NCI-H748 (cell line): ENCODE data around the gene CIAO1.
"Not testable (repeated sequence)": the region's sequence is repeated elsewhere in the genome, so short reads cannot be mapped to it uniquely, and the experiment has no call there.

Experiments used
- DNase-seq: peaks from one replicate; lab custom pipeline; 2025; ENCODE audit not compliant: unreplicated experiment; lab: John Stamatoyannopoulos, UW

Gene CIAO1

DNA sequence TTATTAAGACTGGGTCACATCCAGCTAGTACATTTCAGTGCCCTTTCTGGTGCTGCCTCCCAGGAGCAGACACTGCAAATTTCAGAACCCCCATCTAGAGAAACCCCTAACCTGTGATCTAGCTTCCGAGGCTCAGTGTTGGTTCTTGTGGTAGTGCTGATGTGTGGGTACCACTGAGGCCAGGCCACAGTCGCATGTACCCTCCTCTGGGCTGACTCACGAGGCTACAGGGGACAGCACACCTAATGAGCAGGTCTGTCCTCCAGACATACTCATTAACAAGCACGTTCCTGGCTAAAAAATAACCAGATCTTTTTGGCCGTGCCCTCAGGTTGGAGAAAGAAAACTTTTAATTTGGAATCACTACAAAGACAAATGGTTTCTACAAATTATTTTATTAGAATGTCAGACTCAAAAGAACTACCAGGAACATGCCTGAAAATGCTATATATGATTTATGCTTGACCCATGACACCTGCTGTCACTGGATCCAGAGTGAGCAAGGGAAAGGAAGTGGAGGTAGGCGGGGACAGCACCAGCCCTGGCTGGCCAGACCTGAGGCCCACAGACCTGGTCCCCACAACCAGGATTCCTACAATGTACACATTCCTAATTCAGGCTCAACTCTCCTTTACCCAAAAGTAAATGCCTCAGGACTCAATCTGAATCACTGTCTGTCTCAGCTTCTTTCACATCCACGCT is 8.5 kb downstream of the CIAO1 start:
- DNase-seq, result no peak

DNA sequence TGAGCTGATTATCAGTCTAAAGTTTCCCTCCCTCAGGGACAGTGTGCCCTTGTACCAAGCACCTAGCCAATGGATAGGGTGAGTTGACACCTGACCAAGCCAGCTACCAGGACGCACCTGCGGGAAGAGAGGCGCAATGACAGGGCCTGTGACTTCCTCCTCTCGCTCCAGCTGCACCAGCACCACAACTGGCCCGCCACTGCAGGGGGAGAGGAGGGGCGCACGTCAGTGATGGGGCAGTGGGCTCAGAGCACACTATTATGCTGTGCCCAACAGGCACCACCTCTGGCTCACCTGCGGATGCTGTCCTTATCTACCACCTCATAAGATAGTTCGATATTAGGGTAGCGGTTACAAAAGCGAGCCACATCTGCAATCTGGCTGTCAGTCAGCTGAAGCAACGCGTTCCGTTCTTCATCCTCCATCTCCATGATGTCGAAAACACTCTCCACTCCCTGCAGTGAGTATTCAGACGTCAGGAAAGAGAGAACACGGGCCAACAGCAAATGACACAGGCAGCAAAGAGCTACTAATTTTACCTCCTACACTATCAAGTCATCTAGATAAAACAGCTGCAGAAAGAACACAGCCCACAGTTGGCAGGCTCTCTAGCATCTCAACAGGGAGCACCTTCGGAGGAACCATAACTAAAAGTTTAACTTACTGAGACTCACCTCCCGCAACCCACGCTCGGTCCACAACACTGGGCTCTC is 10.9 kb downstream of the CIAO1 start:
- no peak for DNase-seq

DNA sequence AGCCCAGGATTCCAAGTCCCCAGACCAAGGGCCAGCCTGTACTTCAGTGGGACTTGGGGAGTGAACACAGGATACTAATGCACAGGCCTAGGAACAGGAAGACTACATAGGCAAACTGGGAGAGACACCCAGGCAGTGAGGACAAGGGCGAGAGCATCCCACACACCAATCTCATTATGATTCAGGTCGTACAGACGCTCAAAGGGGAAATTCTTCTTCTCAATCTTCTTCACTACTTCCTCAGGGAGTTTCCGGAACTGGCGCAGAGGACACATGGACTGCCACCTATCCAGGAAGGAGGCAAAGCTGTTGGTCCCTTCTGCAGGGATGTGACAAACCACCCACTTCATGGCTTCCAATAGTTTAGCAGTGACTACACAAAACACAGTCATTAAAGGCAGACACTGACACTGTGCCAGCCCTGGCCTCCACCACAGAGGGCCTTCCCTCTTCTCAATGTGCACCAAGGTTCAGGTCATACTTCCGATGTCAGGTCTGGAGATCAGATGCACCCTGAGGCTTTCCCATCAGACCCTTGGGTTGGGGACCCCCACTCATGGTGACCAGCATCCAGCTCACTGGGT is 21.3 kb downstream of the CIAO1 start:
- DNase-seq, result no peak

DNA sequence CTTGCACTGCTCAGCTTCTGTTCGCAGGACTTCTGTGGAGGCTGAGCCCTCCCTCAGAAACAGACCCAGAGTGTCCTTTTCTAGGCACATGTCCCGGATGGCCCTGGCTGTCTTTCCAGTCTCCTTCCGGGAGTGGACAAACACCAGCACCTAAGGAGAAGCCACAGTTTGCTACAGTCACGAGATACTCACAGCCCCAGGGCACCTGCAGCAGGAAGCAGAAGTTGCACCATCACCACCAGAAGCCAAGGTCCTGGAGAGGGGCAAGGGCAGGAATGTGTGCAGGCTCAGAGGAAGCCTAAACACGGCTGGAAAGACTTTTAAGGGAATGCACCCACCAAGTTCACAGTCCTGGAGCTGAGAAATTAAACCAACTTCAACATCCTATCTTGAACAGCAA is 25.7 kb downstream of the CIAO1 start:
- DNase-seq, result no peak

DNA sequence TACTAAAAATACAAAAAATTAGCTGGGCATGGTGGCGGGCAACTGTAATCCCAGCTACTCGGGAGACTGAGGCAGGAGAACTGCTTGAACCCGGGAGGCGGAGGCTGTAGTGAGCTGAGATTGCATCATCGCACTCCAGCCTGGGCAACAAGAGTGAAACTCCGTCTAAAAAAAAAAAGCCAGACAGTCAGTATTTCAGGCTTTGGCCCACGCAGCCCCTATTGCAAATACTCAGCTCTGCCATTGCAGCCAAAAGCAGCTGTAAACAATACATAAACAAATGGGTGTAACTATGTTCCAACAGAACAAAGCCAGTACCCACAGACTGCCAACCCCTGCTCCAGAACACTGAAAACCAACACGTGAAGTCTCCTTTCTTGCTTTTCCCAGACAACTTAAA is 28.2 kb downstream of the CIAO1 start:
- DNase-seq, result not testable (repeated sequence)

DNA sequence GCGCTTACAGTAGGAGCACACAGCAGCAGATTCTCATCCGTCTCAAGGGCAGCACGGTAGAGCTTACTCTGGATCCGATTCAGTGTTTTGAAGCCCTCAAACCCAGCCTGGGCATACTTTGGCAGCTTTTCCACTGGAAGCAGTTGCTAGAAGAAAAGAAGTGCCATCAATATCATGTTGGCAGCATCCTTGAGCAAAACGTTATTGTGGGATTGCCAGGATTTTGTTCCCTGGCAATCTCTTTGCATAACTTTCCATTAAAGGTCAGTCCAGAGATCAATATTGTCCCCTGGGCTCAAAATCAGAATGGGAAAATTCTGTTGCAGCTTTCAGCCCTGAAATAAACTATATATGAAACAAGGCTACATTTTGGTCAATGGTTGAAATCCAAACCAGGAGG is 30.9 kb downstream of the CIAO1 start:
- DNase-seq, result no peak

DNA sequence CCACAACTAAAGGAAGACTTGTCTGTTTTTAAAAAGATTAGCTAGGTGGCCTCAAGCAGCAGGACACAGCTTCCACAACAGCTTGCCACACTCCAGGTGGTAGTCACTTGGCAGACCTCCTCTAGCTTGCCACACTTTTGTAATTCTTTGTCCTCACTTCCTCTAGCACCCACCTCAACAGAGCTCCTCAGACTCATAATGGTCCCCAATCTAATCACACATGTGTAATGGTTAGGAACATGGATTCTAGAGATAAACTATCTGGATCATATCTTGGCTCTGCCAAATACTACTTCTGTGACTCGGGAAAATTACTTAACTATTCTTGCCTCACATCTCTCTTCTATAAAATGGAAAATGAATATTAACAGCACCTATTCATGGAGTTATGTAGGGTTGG is 35.8 kb downstream of the CIAO1 start:
- DNase-seq, result no peak

DNA sequence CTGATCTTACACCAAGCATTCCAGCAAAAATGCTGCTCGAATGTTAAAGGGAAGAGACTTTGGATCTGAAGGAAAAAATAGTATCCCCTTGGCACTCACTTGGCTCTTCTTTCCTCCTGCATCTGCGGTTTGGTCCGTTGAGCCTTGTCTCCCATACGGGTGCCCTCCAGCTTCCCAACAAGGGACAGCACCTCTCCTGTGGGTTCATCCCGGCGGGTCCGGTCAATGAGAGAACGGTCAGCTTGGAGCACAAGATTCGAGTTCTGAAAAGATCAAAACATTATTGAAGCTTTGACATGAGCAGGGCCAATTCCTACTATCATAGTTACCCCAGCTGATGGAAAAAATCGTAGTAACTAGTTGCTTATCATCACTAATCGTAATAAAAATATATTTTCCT is 38.6 kb downstream of the CIAO1 start:
- DNase-seq, result no peak

DNA sequence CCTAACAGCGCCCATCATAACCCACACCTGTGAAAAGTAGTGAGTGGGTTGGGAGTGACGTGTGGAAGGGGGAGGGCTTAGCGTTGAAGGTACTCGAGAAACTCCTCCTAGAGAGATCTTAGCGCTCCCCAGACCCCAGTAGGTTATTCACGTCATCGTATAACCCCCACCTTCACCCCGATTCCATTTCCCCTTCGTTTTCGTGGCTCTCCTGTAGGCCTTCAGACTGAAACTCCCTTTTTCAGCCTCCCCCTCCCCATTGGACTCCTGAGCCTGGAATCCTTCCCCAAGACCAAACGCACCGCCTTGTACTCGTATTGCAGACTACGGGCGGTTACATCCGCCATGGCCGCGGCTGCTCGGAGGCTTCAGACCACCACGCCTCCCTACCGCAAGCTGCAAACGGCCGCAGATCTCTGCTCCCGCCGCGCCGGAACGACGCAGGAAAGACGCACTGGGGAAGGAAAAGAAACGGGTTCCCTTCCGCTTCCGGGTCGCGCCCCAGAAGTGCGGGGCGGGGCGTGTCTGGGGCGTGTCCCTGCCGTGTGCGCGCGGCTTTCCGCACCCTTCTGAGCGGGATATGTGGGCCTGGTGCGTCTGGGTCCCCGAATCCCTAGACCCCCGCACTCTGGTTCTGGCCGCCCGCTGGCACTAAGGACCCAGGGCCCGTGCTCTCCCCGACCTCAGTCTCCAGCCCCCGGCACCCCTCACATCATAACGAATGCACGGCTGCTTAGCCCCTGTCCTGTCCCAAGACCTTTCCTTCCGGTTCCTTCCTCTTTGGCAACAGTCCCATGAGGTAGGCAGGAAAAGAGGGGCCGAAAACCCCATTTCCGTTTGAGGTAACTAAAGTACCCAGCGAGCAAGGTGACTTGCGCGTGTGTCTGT is 39.3 kb downstream of the CIAO1 start, which contains the start of gene SNRNP200:
Gene SNRNP200, minus strand, starts transcription at position 456 of the 888 bp plus-strand sequence. Its CDS starts 109 bp downstream, at position 347.
- DNase-seq, result peak; percentile 86

DNA sequence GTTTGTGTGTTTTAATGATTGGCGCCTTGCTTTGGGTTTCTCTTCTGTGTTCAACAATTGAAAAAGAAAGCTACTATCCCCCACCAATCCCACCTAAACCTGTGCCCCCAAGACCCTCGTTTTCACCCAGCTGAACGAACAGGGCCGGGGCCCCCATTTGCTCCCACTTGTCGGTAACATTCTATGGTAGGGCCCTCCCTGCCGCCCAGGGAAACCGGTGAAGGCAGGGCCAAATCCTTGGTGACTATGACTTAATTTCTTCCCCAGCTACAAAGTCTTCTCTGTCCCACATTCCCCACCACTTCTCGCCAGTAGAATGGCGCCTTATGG is 39.9 kb downstream of the CIAO1 start:
- DNase-seq, result no peak

DNA sequence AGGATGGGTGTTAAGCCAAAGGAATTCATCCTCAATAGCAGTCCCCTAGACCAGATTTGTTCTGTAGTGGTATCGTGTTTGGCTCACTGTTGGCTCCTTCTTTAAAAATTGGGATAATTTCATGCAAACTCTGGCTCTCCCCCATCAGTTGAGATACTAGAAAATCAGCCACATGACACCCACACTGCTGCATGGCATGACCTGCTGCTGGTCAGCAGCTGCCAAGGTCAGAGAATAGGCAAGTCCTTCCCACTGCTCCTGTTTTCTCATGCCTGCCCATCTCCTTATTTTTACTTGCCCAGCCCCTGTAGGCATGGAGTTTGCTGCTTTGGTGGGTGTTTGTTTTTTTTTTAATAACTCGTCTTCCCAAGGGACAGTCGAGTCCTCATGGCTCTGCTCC is 40.3 kb downstream of the CIAO1 start:
- DNase-seq, result no peak

DNA sequence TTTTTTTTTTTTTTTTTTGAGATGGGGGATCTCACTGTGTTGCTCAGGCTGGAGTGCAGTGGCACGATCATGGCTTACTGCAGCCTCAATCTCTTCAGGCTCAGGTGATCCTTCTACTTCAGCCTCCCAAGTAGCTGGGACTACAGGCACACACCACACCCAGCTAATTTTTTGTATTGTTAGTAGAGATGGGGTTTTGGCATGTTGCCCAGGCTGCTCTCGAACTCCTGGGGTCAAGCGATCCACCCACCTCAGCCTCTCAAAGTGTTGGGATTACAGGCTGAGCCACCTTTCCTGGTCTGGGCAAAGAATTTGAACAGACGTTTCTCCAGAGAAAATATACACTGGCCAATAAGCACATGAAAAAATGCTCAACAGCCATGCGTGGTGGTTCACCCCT is 42.2 kb downstream of the CIAO1 start:
- DNase-seq, result peak; percentile 77

DNA sequence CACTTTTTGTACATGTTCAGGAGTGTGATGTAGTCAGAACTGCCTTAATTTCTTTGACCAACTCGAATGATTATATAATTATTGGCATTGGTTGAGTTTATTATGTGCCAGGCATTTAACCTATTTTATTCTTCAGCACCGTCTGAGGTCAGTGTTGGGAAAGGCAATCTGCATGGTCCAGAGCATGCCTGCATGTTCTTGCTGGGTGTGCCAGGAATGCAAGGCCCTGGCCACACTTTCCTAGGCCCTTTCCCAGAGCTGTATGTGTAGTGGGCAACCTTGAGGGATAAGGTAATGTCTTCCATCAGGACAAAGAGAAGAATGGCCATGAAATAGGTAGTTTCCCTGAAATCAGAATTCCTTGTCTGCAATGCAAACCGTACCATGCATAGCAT is 49.0 kb downstream of the CIAO1 start:
- no peak for DNase-seq

DNA sequence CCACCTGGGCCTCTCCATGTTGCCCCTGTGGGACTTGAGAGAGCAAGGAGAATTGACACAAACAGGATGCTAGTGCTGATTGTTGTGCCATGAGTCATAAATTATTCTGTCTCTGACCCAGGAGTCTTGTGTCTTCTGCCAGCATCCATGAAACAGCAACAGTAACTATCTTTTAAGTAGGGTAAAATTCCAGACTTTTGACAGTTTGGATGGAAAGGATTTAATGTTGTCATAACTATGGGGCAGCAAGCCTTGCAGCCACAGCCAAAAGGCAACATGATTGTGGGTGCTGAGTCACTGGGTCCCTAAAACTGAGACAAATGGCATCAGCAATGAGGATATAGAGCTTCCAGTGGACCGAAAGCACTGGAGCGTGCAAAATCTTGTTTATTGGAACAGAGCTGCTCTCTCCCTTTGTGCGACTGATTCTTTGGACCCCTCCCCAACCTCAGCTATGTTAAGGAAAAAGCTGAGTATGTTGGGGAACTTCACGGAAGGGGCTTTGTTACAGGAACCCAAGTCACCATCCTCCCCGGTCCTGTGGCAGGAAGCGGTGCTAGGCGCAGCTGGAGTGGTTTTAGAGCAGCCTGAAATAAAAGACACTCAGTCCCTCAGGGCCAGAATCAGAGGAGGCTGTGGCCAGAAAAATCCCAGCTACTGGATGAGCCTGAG is 49.5 kb downstream of the CIAO1 start:
- DNase-seq, result no peak

DNA sequence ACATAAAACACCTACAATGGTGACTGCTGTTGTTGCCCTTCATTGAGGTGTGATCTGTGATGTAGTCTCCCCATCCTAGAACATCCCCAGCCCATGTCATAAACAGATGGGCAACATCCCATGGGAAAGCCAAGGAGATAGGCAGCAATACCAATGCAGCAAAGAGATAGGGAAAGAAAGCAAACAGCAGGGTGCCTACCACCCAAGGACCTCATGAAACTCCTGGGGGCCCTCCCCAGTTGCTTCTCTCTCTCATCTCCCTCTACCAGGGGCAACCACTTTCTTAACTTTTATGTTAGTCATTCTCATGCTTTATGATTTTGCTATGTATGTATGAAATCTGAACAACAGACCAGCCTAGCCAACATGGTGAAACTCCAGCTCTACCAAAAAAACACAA is 51.0 kb downstream of the CIAO1 start:
- no peak for DNase-seq

DNA sequence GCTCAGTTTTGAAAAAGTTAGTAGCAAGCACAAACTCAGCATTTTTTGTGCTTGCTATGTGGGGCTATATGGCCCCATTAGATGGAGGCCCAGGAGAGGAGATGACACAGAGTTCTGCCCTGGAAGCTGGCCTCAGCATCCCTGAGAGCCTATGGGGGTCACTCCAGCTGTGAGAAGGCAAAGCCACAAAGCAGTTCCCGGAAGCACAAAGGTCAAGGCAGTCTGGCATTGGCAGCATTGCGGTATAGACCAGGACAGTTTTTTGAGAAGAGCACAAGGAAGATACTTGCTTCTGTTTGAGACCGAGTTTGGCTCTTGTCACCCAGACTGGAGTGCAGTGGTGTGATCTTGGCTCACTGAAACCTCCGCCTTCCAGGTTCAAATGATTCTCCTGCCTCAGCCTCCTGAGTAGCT is 51.6 kb downstream of the CIAO1 start:
- DNase-seq, result no peak

DNA sequence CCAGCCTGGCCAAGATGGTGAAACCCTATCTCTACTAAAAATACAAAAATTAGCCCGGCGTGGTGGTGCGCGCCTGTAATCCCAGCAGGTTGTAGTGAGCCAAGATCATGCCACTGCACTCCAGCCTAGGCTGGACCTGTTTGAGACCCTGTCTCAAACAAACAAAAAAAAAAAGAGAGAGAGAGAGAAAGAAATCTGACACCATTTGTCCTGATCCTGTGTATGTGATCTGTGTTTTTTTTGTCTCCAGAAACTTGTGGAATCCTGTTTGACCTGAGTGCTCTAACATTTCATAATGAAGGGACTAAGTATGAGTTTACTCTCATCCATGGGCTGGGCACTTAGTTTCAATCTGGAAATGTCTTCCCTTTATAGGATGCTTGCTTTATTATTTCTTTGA is 52.7 kb downstream of the CIAO1 start:
- no peak for DNase-seq

DNA sequence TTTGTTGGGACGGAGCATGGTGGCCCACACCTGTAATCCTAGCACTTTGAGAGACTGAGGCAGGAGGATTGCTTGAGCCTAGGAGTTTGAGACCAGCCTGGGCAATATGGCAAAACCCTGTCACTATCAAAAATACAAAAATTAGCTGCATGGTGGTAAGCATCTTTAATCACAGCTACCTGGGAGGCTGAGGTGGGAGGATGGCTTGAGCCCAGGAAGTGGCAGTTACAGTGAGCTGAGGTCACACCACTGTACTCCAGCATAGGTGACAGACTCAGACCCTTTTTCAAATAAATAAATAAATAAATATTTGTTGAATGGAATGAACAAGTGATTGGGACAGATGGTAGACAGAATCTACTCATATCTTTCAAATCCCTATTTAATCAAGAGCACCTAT is 53.4 kb downstream of the CIAO1 start:
- no peak for DNase-seq

DNA sequence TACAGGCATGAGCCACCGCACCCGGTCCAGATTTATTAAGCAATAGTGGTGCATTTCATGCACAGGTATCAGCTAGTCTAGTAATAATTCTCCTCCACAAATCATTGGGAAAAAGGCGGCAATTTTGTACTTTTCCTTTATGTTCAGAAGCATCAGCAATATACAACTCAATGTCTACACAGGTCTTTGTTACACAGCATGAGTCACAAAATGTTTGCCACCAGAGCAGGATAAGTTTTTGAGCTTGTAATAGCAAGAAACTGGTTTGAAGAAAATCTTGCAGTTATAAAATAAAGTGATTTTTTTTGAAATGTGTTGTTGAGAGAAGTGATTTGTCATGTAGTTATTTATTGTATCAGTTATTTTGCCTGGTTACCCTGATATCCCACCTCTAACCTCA is 54.3 kb downstream of the CIAO1 start:
- no peak for DNase-seq

DNA sequence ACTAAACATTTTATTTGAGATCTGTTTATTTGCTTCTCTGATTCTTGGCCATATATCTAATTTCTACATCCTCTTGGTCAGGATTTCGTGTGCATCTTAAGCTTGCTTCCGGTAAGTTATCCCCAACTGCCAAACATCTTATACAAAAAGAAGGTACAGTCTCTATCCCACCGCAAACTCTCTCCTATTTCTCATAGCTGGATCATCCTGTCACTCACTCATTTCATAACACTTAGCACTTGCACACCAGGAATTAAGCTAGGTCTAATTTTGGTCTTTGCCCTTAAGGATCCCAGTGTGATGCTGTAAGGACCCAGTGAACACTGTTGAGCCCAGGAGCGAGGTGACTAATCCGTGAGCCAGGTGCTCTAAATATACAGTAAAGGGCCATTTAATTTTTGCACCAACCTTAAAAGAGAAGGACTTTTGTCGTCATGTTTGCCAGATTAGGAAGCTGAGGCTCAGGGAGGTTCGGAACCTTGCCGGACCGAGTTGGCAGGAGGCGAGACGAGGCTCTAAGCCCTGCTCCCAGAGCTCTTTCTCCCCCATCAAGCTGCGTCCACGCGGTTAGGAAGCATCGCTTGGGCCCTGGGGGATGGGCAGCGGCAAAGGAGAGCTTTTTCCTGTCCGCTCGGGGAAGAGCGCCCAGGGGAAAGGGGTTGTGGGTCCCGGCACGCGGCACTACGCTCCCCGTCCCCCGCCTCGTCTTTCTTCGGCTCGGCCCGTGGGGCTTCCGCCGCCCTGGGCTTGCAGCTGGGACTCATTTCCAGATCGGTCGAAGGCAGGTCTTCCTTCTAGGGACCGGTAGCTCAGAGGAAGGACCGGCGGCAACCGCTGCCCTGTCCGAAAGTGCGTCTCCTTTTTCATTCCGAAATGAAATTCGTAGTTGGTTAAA is 55.0 kb downstream of the CIAO1 start:
- DNase-seq, result peak; percentile 59
